Uterus (tissue), 4 donors: Measurements from ENCODE around the gene IP6K1. TPM values are rescaled to one million over a fixed set of nuclear protein-coding genes. Genes with fewer than 3 reads are reported as not detected.

Experiments
- DNase-seq, 2 donors: peaks; one replicate each; pipeline ENCODE4 v3.0.0-alpha.2; 2019 to 2020
- H3K27ac ChIP-seq, 2 donors: fragments of 200-600 bp; sonication (generic); 1 replicate in 1 of 2; 2 replicates in 1 of 2; pipeline ENCODE4 v1.5.1; 2016 to 2018
- H3K27me3 ChIP-seq, 2 donors: fragments of 200-600 bp; sonication (generic); one replicate each; pipeline ENCODE4 v1.5.1; 2018 to 2019; ENCODE audit warnings: control low read depth in 1 of 2
- H3K36me3 ChIP-seq, 2 donors: fragments of 200-600 bp; sonication (generic); one replicate each; pipeline ENCODE4 v1.5.1; 2019; ENCODE audit warnings: control low read depth in 1 of 2
- H3K4me1 ChIP-seq, 2 donors: fragments of 200-600 bp; sonication (generic); one replicate each; pipeline ENCODE4 v1.5.1; 2018 to 2019; ENCODE audit warnings: control low read depth in 1 of 2
- H3K4me3 ChIP-seq, 2 donors: fragments of 200-600 bp; sonication (generic); 1 replicate in 1 of 2; 2 replicates in 1 of 2; pipeline ENCODE4 v1.5.1; 2018 to 2019; ENCODE audit warnings: mild to moderate bottlenecking in 1 of 2
- H3K9me3 ChIP-seq, 2 donors: fragments of 200-600 bp; sonication (generic); one replicate each; pipeline ENCODE4 v1.5.1; 2019; ENCODE audit warnings: control low read depth in 1 of 2
- POLR2A ChIP-seq, 2 donors: fragments of 450-650 bp; IDR thresholded peaks; one replicate each; pipeline ENCODE4 v1.6.1; 2016; ENCODE audit warnings: antibody characterized with exemption in 2 of 2, mild to moderate bottlenecking in 1 of 2, moderate library complexity in 1 of 2
- intact Hi-C: fragments of 100-400 bp; cut with DNase I; formaldehyde crosslinking; loops from one replicate; pipeline ENCODE4 v1.15.1; 2023; ENCODE audit warnings: low total_unique reads
- total RNA-seq, 4 donors: library from RNA; depleted of rRNA in 3 of 4; stranded (reverse); fragments of >200 nt in 3 of 4; gene quantifications; one replicate each; pipeline versions ENCODE4 v1.1.0 to v1.2.4, GENCODE V29; 2014 to 2023
- TF ChIP-seq, protein P1 (sequence below), 4 experiments: fragments of 200-600 bp in 2 of 4; fragments of 450-650 bp in 2 of 4; sonication (generic) in 2 of 4; IDR thresholded peaks; one replicate each; pipeline ENCODE4 v1.5.1; 2016 to 2019; ENCODE audit warnings: antibody characterized with exemption in 4 of 4, mild to moderate bottlenecking in 2 of 4, moderate library complexity in 1 of 4
- donor health status: DM: yes; HTN: yes; CAD: no.

IP6K1 gene
- total RNA-seq, 4 donors from 2014 or later = 41.8 to 58.4 (median 50.9) TPM

- H3K4me3 ChIP-seq = peak overlapping the region; percentile 70 to 96
- peak; percentile 28 to 30 for DNase-seq
- H3K27ac ChIP-seq = peak overlapping the region; percentile 83 to 90
- no peaks in the 10 kb centered on the region for H3K36me3 ChIP-seq
- no peaks in the 10 kb centered on the region for H3K27me3 ChIP-seq
- H3K4me1 ChIP-seq = peaks cover 0 to 16% of the 10 kb centered on the region in 2 donors
- no peaks in the 10 kb centered on the region for H3K9me3 ChIP-seq
- no peak for TF ChIP-seq POLR2A (IDR thresholded peaks at IDR 0.05)
- TF ChIP-seq, protein P1, sequence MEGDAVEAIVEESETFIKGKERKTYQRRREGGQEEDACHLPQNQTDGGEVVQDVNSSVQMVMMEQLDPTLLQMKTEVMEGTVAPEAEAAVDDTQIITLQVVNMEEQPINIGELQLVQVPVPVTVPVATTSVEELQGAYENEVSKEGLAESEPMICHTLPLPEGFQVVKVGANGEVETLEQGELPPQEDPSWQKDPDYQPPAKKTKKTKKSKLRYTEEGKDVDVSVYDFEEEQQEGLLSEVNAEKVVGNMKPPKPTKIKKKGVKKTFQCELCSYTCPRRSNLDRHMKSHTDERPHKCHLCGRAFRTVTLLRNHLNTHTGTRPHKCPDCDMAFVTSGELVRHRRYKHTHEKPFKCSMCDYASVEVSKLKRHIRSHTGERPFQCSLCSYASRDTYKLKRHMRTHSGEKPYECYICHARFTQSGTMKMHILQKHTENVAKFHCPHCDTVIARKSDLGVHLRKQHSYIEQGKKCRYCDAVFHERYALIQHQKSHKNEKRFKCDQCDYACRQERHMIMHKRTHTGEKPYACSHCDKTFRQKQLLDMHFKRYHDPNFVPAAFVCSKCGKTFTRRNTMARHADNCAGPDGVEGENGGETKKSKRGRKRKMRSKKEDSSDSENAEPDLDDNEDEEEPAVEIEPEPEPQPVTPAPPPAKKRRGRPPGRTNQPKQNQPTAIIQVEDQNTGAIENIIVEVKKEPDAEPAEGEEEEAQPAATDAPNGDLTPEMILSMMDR (IDR thresholded peaks at IDR 0.05) = no peak
- intact Hi-C loops = no loop called here
Observed at GRCh38 chr3:49722896-49723295, 63.4 kb downstream of the IP6K1 start.

- no peaks in the 10 kb centered on the region for H3K27me3 ChIP-seq
- H3K36me3 ChIP-seq = no peaks in the 10 kb centered on the region
- DNase-seq = peak; percentile 20 to 22
- H3K27ac ChIP-seq = peak overlapping the region in 1 of 2 donors; percentile 10
- H3K4me1 ChIP-seq = peaks cover 0 to 16% of the 10 kb centered on the region in 2 donors
- no peak overlapping the region for H3K4me3 ChIP-seq
- no peaks in the 10 kb centered on the region for H3K9me3 ChIP-seq
- TF ChIP-seq POLR2A (IDR thresholded peaks at IDR 0.05) = no peak
- TF ChIP-seq, protein P1 (IDR thresholded peaks at IDR 0.05) = no peak
- intact Hi-C loops = no loop called here
Observed at GRCh38 chr3:49721896-49722781, 64.2 kb downstream of the IP6K1 start.

- intact Hi-C loops = no loop called here
Observed at GRCh38 chr3:49721596-49721895, 64.8 kb downstream of the IP6K1 start.

DNA sequence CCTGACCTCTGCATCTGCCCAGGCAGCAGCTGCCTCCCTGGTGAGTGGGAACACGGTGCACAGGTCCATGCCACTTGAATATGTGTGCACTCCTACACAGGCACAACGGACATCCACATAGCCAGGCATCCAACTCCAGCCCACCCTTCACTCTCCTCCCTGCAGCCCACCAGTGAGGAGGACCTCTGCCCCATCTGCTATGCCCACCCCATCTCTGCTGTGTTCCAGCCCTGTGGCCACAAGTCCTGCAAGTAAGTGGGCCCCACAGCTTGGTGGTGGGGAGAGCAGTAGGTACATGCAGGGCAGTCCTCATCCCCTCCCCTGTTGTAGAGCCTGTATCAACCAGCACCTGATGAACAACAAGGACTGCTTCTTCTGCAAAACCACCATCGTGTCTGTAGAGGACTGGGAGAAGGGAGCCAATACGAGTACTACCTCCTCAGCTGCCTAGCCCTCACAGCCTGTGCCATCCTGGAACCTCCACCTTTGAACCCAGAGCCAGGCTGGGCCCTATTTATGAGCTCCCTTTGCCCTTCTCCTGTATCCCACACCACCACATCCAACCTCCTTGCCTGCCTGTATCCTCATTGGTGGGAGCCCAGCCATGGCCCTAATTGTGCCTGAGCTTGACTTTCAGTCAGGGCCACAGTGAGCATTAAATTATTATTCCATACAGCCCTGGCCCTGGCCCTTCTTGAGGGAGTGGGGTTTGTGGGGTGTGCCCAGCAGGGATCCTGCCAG lies 65.3 kb downstream of the IP6K1 start:
- H3K36me3 ChIP-seq = no peaks in the 10 kb centered on the region
- no peaks in the 10 kb centered on the region for H3K27me3 ChIP-seq
- peaks cover 0 to 16% of the 10 kb centered on the region in 2 donors for H3K4me1 ChIP-seq
- H3K27ac ChIP-seq = no peak overlapping the region
- no peaks in the 10 kb centered on the region for H3K9me3 ChIP-seq
- H3K4me3 ChIP-seq = no peak overlapping the region
- intact Hi-C loops = no loop called here
- TF ChIP-seq POLR2A (IDR thresholded peaks at IDR 0.05) = no peak
- TF ChIP-seq, protein P1 (IDR thresholded peaks at IDR 0.05) = no peak
- DNase-seq = peak in 1 of 2 donors; percentile 17

More at GRCh38 chr3:49721596-49721895, 64.8 kb downstream of the IP6K1 start:
- no peak for TF ChIP-seq POLR2A (IDR thresholded peaks at IDR 0.05)
- TF ChIP-seq, protein P1 (IDR thresholded peaks at IDR 0.05) = no peak
- DNase-seq = no peak
- H3K9me3 ChIP-seq = no peaks in the 10 kb centered on the region
- H3K27me3 ChIP-seq = no peaks in the 10 kb centered on the region
- H3K4me1 ChIP-seq = peaks cover 0 to 16% of the 10 kb centered on the region in 2 donors
- H3K27ac ChIP-seq = no peak overlapping the region
- no peaks in the 10 kb centered on the region for H3K36me3 ChIP-seq
- H3K4me3 ChIP-seq = no peak overlapping the region
